GM12875 (cell line): ENCODE data around the gene C20orf144.

Experiments used
- H3K4me3 ChIP-seq: one replicate; pipeline ENCODE4 v1.5.1; 2011; ENCODE audit warnings: low read depth, low read length, control low read depth
- CTCF ChIP-seq: IDR thresholded peaks from 2 replicates; pipeline ENCODE4 v1.5.1; 2011; ENCODE audit warnings: low read depth, mild to moderate bottlenecking, control low read depth, inconsistent platforms, low read length, moderate library complexity, borderline replicate concordance; ENCODE audit not compliant: insufficient read depth

The C20orf144 gene

GRCh38 chr20:33664762-33665144, 2.6 kb downstream of the C20orf144 start:
- no peak overlapping the region for H3K4me3 ChIP-seq
- no peak for TF ChIP-seq CTCF

- H3K4me3 ChIP-seq, result peak within 1 kb of the TSS; percentile 73
- peak; percentile 29; the same call in 1 of the 2 replicates for TF ChIP-seq CTCF
These were observed 4.4 kb downstream of the C20orf144 start, which contains the start of gene ACTL10 for GRCh38 chr20:33666293-33667244. Gene ACTL10, plus strand, starts transcription at chr20:33666943. Its CDS starts 555 bp downstream, at chr20:33667498.

GRCh38 chr20:33667245-33667675, 5.1 kb downstream of the C20orf144 start:
- peak overlapping the region; percentile 73 for H3K4me3 ChIP-seq
- no peak for TF ChIP-seq CTCF

GRCh38 chr20:33667676-33668465, 5.7 kb downstream of the C20orf144 start:
- H3K4me3 ChIP-seq, result peak overlapping the region; percentile 73
- peak; percentile 99 for TF ChIP-seq CTCF

- H3K4me3 ChIP-seq, result no peak overlapping the region
- TF ChIP-seq CTCF, result no peak
These were observed 6.5 kb downstream of the C20orf144 start for GRCh38 chr20:33668466-33669155.

- H3K4me3 ChIP-seq, result no peak overlapping the region
- TF ChIP-seq CTCF, result no peak
These were observed 7.1 kb downstream of the C20orf144 start for GRCh38 chr20:33669224-33669623.
